WTC11 (cell line): ENCODE data around the gene ARHGAP45. TPM values are rescaled to one million over a fixed set of nuclear protein-coding genes. Genes with fewer than 3 reads are reported as not detected.

Experiments
- ATAC-seq: fragments of 200-7000 bp; cut with Tn5 transposase; 2 replicates; pipeline ENCODE4 v1.10.0; 2021; ENCODE audit warnings: mild to moderate bottlenecking, moderate library complexity
- CTCF ChIA-PET: fragments of 300-600 bp; sonication (Branson Sonifier 250); formaldehyde crosslinking; loops from one replicate; lab custom pipeline; 2021; ENCODE audit warnings: antibody characterized with exemption; lab: Charles Lee
- POLR2A ChIA-PET: fragments of 350-600 bp; sonication (Branson Sonifier 250); formaldehyde crosslinking; loops from one replicate; lab custom pipeline; 2021; ENCODE audit warnings: antibody characterized with exemption; lab: Charles Lee
- DNase-seq: peaks from one replicate; pipeline ENCODE4 v3.0.0; 2021; ENCODE audit warnings: low spot score
- H3K27ac Mint-ChIP-seq: 2 replicates; pipeline ENCODE4 v1.8.0; 2021; ENCODE audit warnings: mixed read lengths
- H3K27me3 Mint-ChIP-seq: 2 replicates; pipeline ENCODE4 v1.8.0; 2021; ENCODE audit warnings: low read depth, mild to moderate bottlenecking, moderate library complexity, mixed read lengths
- H3K36me3 Mint-ChIP-seq: 2 replicates; pipeline ENCODE4 v1.8.0; 2021; ENCODE audit warnings: mixed read lengths
- H3K4me1 Mint-ChIP-seq: 2 replicates; pipeline ENCODE4 v1.8.0; 2022; ENCODE audit warnings: mixed read lengths
- H3K4me3 Mint-ChIP-seq: 2 replicates; pipeline ENCODE4 v1.8.0; 2021; ENCODE audit warnings: mild to moderate bottlenecking, moderate library complexity, mixed read lengths
- H3K9me3 Mint-ChIP-seq: 2 replicates; pipeline ENCODE4 v1.8.0; 2021; ENCODE audit warnings: mixed read lengths
- ERG ChIP-seq: fragments of 250-450 bp; sonication (Bioruptor Pico); IDR thresholded peaks from 2 replicates; pipeline ENCODE4 v1.8.0; 2021; ENCODE audit warnings: mild to moderate bottlenecking
- FOXJ3 ChIP-seq: sonication (generic); formaldehyde crosslinking; IDR thresholded peaks from 2 replicates; pipeline ENCODE4 v1.9.0; 2021; ENCODE audit warnings: missing genetic modification reagents, mild to moderate bottlenecking, borderline replicate concordance
- FOXP1 ChIP-seq: sonication (generic); formaldehyde crosslinking; IDR thresholded peaks from 2 replicates; pipeline ENCODE4 v1.8.0; 2022; ENCODE audit warnings: missing genetic modification reagents, mild to moderate bottlenecking, moderate library complexity, borderline replicate concordance
- FOXP4 ChIP-seq: sonication (generic); formaldehyde crosslinking; IDR thresholded peaks from 2 replicates; pipeline ENCODE4 v1.8.0; 2022; ENCODE audit warnings: mild to moderate bottlenecking, missing genetic modification reagents
- GABPB1 ChIP-seq: sonication (generic); formaldehyde crosslinking; IDR thresholded peaks from 2 replicates; pipeline ENCODE4 v1.8.1; 2023; ENCODE audit warnings: mild to moderate bottlenecking, missing genetic modification reagents
- GTF2I ChIP-seq: fragments of 250-450 bp; sonication (Bioruptor Pico); conservative IDR thresholded peaks from 2 replicates; pipeline ENCODE4 v1.4.0; 2021; ENCODE audit warnings: mild to moderate bottlenecking
- HMGA2 ChIP-seq: fragments of 250-450 bp; sonication (Bioruptor Pico); IDR thresholded peaks from 2 replicates; pipeline ENCODE4 v1.4.0; 2021; ENCODE audit warnings: mild to moderate bottlenecking, moderate library complexity
- IRF2 ChIP-seq: sonication (generic); formaldehyde crosslinking; IDR thresholded peaks from 2 replicates; pipeline ENCODE4 v1.8.0; 2022; ENCODE audit warnings: low read depth, missing genetic modification reagents, borderline replicate concordance
- JAZF1 ChIP-seq: fragments of 250-450 bp; sonication (Bioruptor Pico); IDR thresholded peaks from 2 replicates; pipeline ENCODE4 v1.9.0; 2021; ENCODE audit warnings: moderate library complexity, mild to moderate bottlenecking, inconsistent platforms
- JUN ChIP-seq: sonication (generic); formaldehyde crosslinking; IDR thresholded peaks from 2 replicates; pipeline ENCODE4 v1.8.0; 2023; ENCODE audit warnings: mild to moderate bottlenecking, missing genetic modification reagents
- KAT7 ChIP-seq: sonication (generic); formaldehyde crosslinking; IDR thresholded peaks from 2 replicates; pipeline ENCODE4 v1.8.1; 2023; ENCODE audit warnings: missing genetic modification reagents, mild to moderate bottlenecking, borderline replicate concordance
- MLX ChIP-seq: sonication (generic); formaldehyde crosslinking; IDR thresholded peaks from 2 replicates; pipeline ENCODE4 v1.8.1; 2023; ENCODE audit warnings: mild to moderate bottlenecking, missing genetic modification reagents, moderate library complexity
- MXD4 ChIP-seq: fragments of 250-450 bp; sonication (Bioruptor Pico); IDR thresholded peaks from 2 replicates; pipeline ENCODE4 v1.8.0; 2021; ENCODE audit warnings: mild to moderate bottlenecking, moderate library complexity, borderline replicate concordance
- NR1H2 ChIP-seq: sonication (generic); formaldehyde crosslinking; IDR thresholded peaks from 2 replicates; pipeline ENCODE4 v1.9.0; 2021; ENCODE audit warnings: mild to moderate bottlenecking, moderate library complexity, missing genetic modification reagents
- NR2C2 ChIP-seq: sonication (generic); formaldehyde crosslinking; IDR thresholded peaks from 2 replicates; pipeline ENCODE4 v1.8.0; 2022; ENCODE audit warnings: mild to moderate bottlenecking, missing genetic modification reagents
- NR3C1 ChIP-seq: sonication (generic); formaldehyde crosslinking; conservative IDR thresholded peaks from 2 replicates; pipeline ENCODE4 v1.8.1; 2023; ENCODE audit warnings: low read depth, mild to moderate bottlenecking, missing genetic modification reagents
- RELA ChIP-seq: sonication (generic); formaldehyde crosslinking; IDR thresholded peaks from 2 replicates; pipeline ENCODE4 v1.8.1; 2022; ENCODE audit warnings: missing genetic modification reagents, mild to moderate bottlenecking, borderline replicate concordance
- SOX15 ChIP-seq: fragments of 250-450 bp; sonication (Bioruptor Pico); IDR thresholded peaks from 2 replicates; pipeline ENCODE4 v1.9.0; 2021; ENCODE audit warnings: mild to moderate bottlenecking
- SP1 ChIP-seq: sonication (generic); formaldehyde crosslinking; conservative IDR thresholded peaks from 2 replicates; pipeline ENCODE4 v1.8.1; 2022; ENCODE audit warnings: missing genetic modification reagents
- USF1 ChIP-seq: sonication (generic); formaldehyde crosslinking; IDR thresholded peaks from 2 replicates; pipeline ENCODE4 v1.8.0; 2022; ENCODE audit warnings: mild to moderate bottlenecking, missing genetic modification reagents
- ZNF219 ChIP-seq: sonication (generic); formaldehyde crosslinking; IDR thresholded peaks from 2 replicates; pipeline ENCODE4 v1.8.0; 2023; ENCODE audit warnings: missing genetic modification reagents, mild to moderate bottlenecking, borderline replicate concordance
- ZNF423 ChIP-seq: fragments of 250-450 bp; sonication (Bioruptor Pico); IDR thresholded peaks from 2 replicates; pipeline ENCODE4 v2.1.2; 2022; ENCODE audit warnings: mild to moderate bottlenecking, moderate library complexity
- ZNF512 ChIP-seq: sonication (generic); formaldehyde crosslinking; IDR thresholded peaks from 2 replicates; pipeline ENCODE4 v1.8.1; 2022; ENCODE audit warnings: missing genetic modification reagents, borderline replicate concordance
- ZNF671 ChIP-seq: fragments of 250-450 bp; sonication (Bioruptor Pico); IDR thresholded peaks from 2 replicates; pipeline ENCODE4 v1.8.0; 2021; ENCODE audit warnings: mild to moderate bottlenecking
- total RNA-seq: library from RNA; stranded (reverse); gene quantifications from 3 replicates; pipeline ENCODE4 v1.2.3, GENCODE V29; 2021

ARHGAP45 gene
- total RNA-seq, 1 experiment from 2014 or later = 40.9 TPM

GRCh38 chr19:1116726-1117581 lies 50.0 kb downstream of the ARHGAP45 start (continued):
- no peak for TF ChIP-seq GTF2I (CRISPR knock-in tag)
- TF ChIP-seq SOX15 = no peak

- ATAC-seq = no peak
- H3K27me3 Mint-ChIP-seq = no peaks in the 10 kb centered on the region
- no peak for TF ChIP-seq IRF2 (CRISPR knock-in tag)
- no peak for TF ChIP-seq ZNF423
- no peak for TF ChIP-seq FOXP4 (CRISPR knock-in tag)
- TF ChIP-seq NR1H2 = no peak
- TF ChIP-seq ERG (CRISPR knock-in tag) = no peak
- TF ChIP-seq KAT7 (CRISPR knock-in tag) = no peak
- TF ChIP-seq FOXP1 = no peak
- no peak for TF ChIP-seq MXD4 (CRISPR knock-in tag)
- no peak for TF ChIP-seq NR2C2 (CRISPR knock-in tag)
- no peak for TF ChIP-seq MLX (CRISPR knock-in tag)
- TF ChIP-seq NR3C1 (CRISPR knock-in tag) = no peak
- no peak overlapping the region for H3K4me3 Mint-ChIP-seq
- no peak for DNase-seq
- H3K27ac Mint-ChIP-seq = no peak overlapping the region
- no peaks in the 10 kb centered on the region for H3K9me3 Mint-ChIP-seq
- H3K4me1 Mint-ChIP-seq = peaks cover 2% of the 10 kb centered on the region; the same call in 1 of the 2 replicates
- ChIA-PET POLR2A (no interaction called here), CTCF (interaction anchor here (0.8 kb wide), 1 partner anchor 12 kb away, joined by 3 read pairs; no protein-coding TSS in a partner anchor)
- H3K36me3 Mint-ChIP-seq = peaks cover 9% of the 10 kb centered on the region
Observed at GRCh38 chr19:1117654-1118053, 50.7 kb downstream of the ARHGAP45 start.

- ChIA-PET CTCF (no interaction called here), POLR2A (no interaction called here)
- DNase-seq = no peak
- ATAC-seq = no peak
- Mint-ChIP-seq H3K9me3 (no peaks in the 10 kb centered on the region), H3K36me3 (peaks cover 11% of the 10 kb centered on the region), H3K27me3 (no peaks in the 10 kb centered on the region), H3K4me1 (no peaks in the 10 kb centered on the region), H3K27ac (no peak overlapping the region), H3K4me3 (no peak overlapping the region)
- TF ChIP-seq JUN (CRISPR knock-in tag) (no peak), KAT7 (CRISPR knock-in tag) (no peak), GABPB1 (CRISPR knock-in tag) (no peak), HMGA2 (CRISPR knock-in tag) (no peak), MXD4 (CRISPR knock-in tag) (no peak), RELA (CRISPR knock-in tag) (no peak), SP1 (CRISPR knock-in tag) (no peak), FOXJ3 (CRISPR knock-in tag) (no peak), ZNF219 (CRISPR knock-in tag) (no peak), JAZF1 (no peak), ZNF512 (CRISPR knock-in tag) (no peak), ZNF671 (CRISPR knock-in tag) (no peak), USF1 (CRISPR knock-in tag) (no peak)
Observed at GRCh38 chr19:1118999-1119398, 52.0 kb downstream of the ARHGAP45 start.
